Naive thymus-derived CD4-positive, alpha-beta T cell (primary cell): ENCODE measurements around the gene OSBPL1A. TPM values are rescaled to one million over a fixed set of nuclear protein-coding genes. Genes with fewer than 3 reads are reported as not detected.

Experiments
- ATAC-seq: fragments of 150-1000 bp; cut with Tn5 transposase; 2 replicates; pipeline ENCODE4 v1.10.0; 2021; ENCODE audit warnings: mild to moderate bottlenecking, moderate library complexity
- CTCF ChIA-PET: fragments of 350-600 bp; sonication (Branson Sonifier 250); formaldehyde crosslinking; loops from one replicate; lab custom pipeline; 2021; ENCODE audit warnings: antibody characterized with exemption; lab: Charles Lee
- POLR2A ChIA-PET: fragments of 350-600 bp; sonication (Branson Sonifier 250); formaldehyde crosslinking; loops from one replicate; lab custom pipeline; 2021; ENCODE audit warnings: antibody characterized with exemption, inconsistent platforms; lab: Charles Lee
- DNase-seq, 9 donors: peaks; one replicate each; pipeline versions ENCODE4 v3.0.0 to v3.0.0-alpha.2; 2020 to 2022; ENCODE audit warnings: mixed read lengths in 1 of 9
- H3K27ac ChIP-seq: one replicate; pipeline ENCODE4 v1.7.0; 2013; ENCODE audit warnings: mild to moderate bottlenecking, low read depth, low read length, moderate library complexity
- H3K27me3 ChIP-seq, 2 donors: one replicate each; pipeline ENCODE4 v1.7.0; 2013; ENCODE audit warnings: low read length in 2 of 2, mild to moderate bottlenecking in 2 of 2, moderate library complexity in 2 of 2; ENCODE audit not compliant: control insufficient read depth in 2 of 2, insufficient read depth in 2 of 2
- H3K36me3 ChIP-seq, 3 experiments: 1 replicate in 2 of 3; 2 replicates in 1 of 3; pipeline ENCODE4 v1.7.0; 2013; ENCODE audit warnings: low read length in 3 of 3, mild to moderate bottlenecking in 3 of 3, moderate library complexity in 1 of 3; ENCODE audit not compliant: insufficient read depth in 3 of 3, control insufficient read depth in 2 of 3
- H3K4me1 ChIP-seq, 2 donors: one replicate each; pipeline ENCODE4 v1.7.0; 2013; ENCODE audit warnings: low read length in 2 of 2, mild to moderate bottlenecking in 2 of 2, moderate library complexity in 1 of 2; ENCODE audit not compliant: control insufficient read depth in 2 of 2, insufficient read depth in 2 of 2
- H3K4me3 ChIP-seq: 2 replicates; pipeline ENCODE4 v1.7.0; 2013; ENCODE audit warnings: mild to moderate bottlenecking, low read length
- H3K9me3 ChIP-seq, 3 experiments: 1 replicate in 2 of 3; 2 replicates in 1 of 3; pipeline ENCODE4 v1.7.0; 2013; ENCODE audit warnings: low read length in 3 of 3; ENCODE audit not compliant: control insufficient read depth in 2 of 3
- H3K27ac Mint-ChIP-seq, 9 donors: one replicate each; pipeline ENCODE4 v1.8.0; 2020 to 2022; ENCODE audit warnings: mixed read lengths in 9 of 9, mild to moderate bottlenecking in 8 of 9, moderate library complexity in 5 of 9, inconsistent platforms in 2 of 9
- H3K27me3 Mint-ChIP-seq, 5 donors: one replicate each; pipeline ENCODE4 v1.8.0; 2021 to 2022; ENCODE audit warnings: mixed read lengths in 5 of 5, mild to moderate bottlenecking in 1 of 5
- H3K36me3 Mint-ChIP-seq, 5 donors: one replicate each; pipeline ENCODE4 v1.8.0; 2020 to 2022; ENCODE audit warnings: mixed read lengths in 5 of 5, mild to moderate bottlenecking in 3 of 5, inconsistent platforms in 1 of 5
- H3K4me1 Mint-ChIP-seq, 7 donors: one replicate each; pipeline ENCODE4 v1.8.0; 2020 to 2022; ENCODE audit warnings: mixed read lengths in 7 of 7, mild to moderate bottlenecking in 3 of 7, inconsistent platforms in 1 of 7
- H3K4me3 Mint-ChIP-seq, 10 donors: one replicate each; pipeline ENCODE4 v1.8.0; 2020 to 2022; ENCODE audit warnings: mild to moderate bottlenecking in 10 of 10, mixed read lengths in 10 of 10, moderate library complexity in 6 of 10, inconsistent platforms in 2 of 10
- H3K9me3 Mint-ChIP-seq, 11 donors: one replicate each; pipeline ENCODE4 v1.8.0; 2020 to 2022; ENCODE audit warnings: mixed read lengths in 11 of 11, mild to moderate bottlenecking in 4 of 11, inconsistent platforms in 1 of 11, moderate library complexity in 1 of 11
- intact Hi-C, 2 donors: fragments of 100-400 bp; cut with micrococcal nuclease; formaldehyde crosslinking; loops; one replicate each; pipeline ENCODE4 v1.15.1; 2023
- polyA plus RNA-seq, 2 donors: library from polyadenylated mRNA; unstranded; fragments of 300-500 nt; fragmentation: Illumina TruSeq; gene quantifications; one replicate each; pipeline ENCODE4 v1.2.3, GENCODE V29; 2021
- total RNA-seq, 6 experiments: library from RNA in 5 of 6; stranded (reverse) in 5 of 6; gene quantifications; 1 replicate in 5 of 6; 2 replicates in 1 of 6; pipeline ENCODE4 v1.2.3 and lab custom pipeline; 2021 to 2026

Gene OSBPL1A
- total and polyA plus RNA-seq, 7 experiments from 2014 or later: 1.8 to 7.7 (median 3.9) TPM

- intact Hi-C loops: no loop called here
- ChIA-PET CTCF (no interaction called here), POLR2A (no interaction called here)
- Histone ChIP-seq H3K4me3 (no peak overlapping the region), H3K9me3 (no peaks in the 10 kb centered on the region), H3K36me3 (no peaks in the 10 kb centered on the region), H3K27ac (no peak overlapping the region), H3K4me1 (no peaks in the 10 kb centered on the region), H3K27me3 (peaks cover 0 to 6% of the 10 kb centered on the region in 2 donors)
- no peak overlapping the region for H3K27ac Mint-ChIP-seq
- H3K4me3 Mint-ChIP-seq: peak overlapping the region in 8 of 10 donors; percentile 42 to 86 (median 74)
- ATAC-seq (peak; percentile 68), DNase-seq (peak in 2 of 9 donors; percentile 11 to 28)
- peaks cover 0 to 10% (median 5%) of the 10 kb centered on the region in 7 donors for H3K4me1 Mint-ChIP-seq
- peaks cover 0 to 13% (median 4%) of the 10 kb centered on the region in 11 donors for H3K9me3 Mint-ChIP-seq
- H3K27me3 Mint-ChIP-seq: peaks cover 35 to 62% (median 47%) of the 10 kb centered on the region in 5 donors
- peaks cover 0 to 19% (median 0%) of the 10 kb centered on the region in 5 donors for H3K36me3 Mint-ChIP-seq
Measured at GRCh38 chr18:24271381-24272228, 126.0 kb downstream of the OSBPL1A start.

GRCh38 chr18:24270937-24271380 is 126.7 kb downstream of the OSBPL1A start:
- Histone ChIP-seq H3K27me3 (peaks cover 0 to 6% of the 10 kb centered on the region in 2 donors), H3K4me3 (no peak overlapping the region), H3K27ac (no peak overlapping the region), H3K36me3 (no peaks in the 10 kb centered on the region), H3K4me1 (no peaks in the 10 kb centered on the region), H3K9me3 (no peaks in the 10 kb centered on the region)
- intact Hi-C loops: no loop called here
- no peak overlapping the region for H3K27ac Mint-ChIP-seq
- peaks cover 0 to 18% (median 8%) of the 10 kb centered on the region in 11 donors for H3K9me3 Mint-ChIP-seq
- POLR2A ChIA-PET: no interaction called here
- peaks cover 0 to 23% (median 5%) of the 10 kb centered on the region in 5 donors for H3K36me3 Mint-ChIP-seq
- peak overlapping the region in 7 of 10 donors; percentile 1 to 73 (median 18) for H3K4me3 Mint-ChIP-seq
- H3K4me1 Mint-ChIP-seq: peaks cover 0 to 10% (median 5%) of the 10 kb centered on the region in 7 donors
- CTCF ChIA-PET: no interaction called here
- ATAC-seq: no peak
- no peak for DNase-seq
- H3K27me3 Mint-ChIP-seq: peaks cover 35 to 66% (median 47%) of the 10 kb centered on the region in 5 donors

- Histone ChIP-seq H3K27ac (no peak overlapping the region), H3K36me3 (no peaks in the 10 kb centered on the region), H3K27me3 (peaks cover 0 to 6% of the 10 kb centered on the region in 2 donors), H3K4me3 (no peak overlapping the region), H3K9me3 (no peaks in the 10 kb centered on the region), H3K4me1 (no peaks in the 10 kb centered on the region)
- H3K9me3 Mint-ChIP-seq: peaks cover 0 to 18% (median 8%) of the 10 kb centered on the region in 11 donors
- peaks cover 35 to 70% (median 49%) of the 10 kb centered on the region in 5 donors for H3K27me3 Mint-ChIP-seq
- no peak overlapping the region for H3K27ac Mint-ChIP-seq
- H3K4me1 Mint-ChIP-seq: peaks cover 0 to 10% (median 5%) of the 10 kb centered on the region in 7 donors
- ATAC-seq (no peak), DNase-seq (no peak)
- H3K36me3 Mint-ChIP-seq: peaks cover 0 to 29% (median 7%) of the 10 kb centered on the region in 5 donors
- CTCF ChIA-PET: no interaction called here
- POLR2A ChIA-PET: no interaction called here
- H3K4me3 Mint-ChIP-seq: peak overlapping the region in 4 of 10 donors; percentile 1 to 73 (median 16)
- intact Hi-C loops: no loop called here
Measured at GRCh38 chr18:24270358-24270936, 127.2 kb downstream of the OSBPL1A start.

GRCh38 chr18:24268784-24269550 is 128.7 kb downstream of the OSBPL1A start:
- ATAC-seq (no peak), DNase-seq (no peak)
- Mint-ChIP-seq H3K4me3 (no peak overlapping the region), H3K27me3 (peaks cover 26 to 61% (median 36%) of the 10 kb centered on the region in 5 donors), H3K9me3 (peaks cover 0 to 18% (median 8%) of the 10 kb centered on the region in 11 donors), H3K4me1 (peaks cover 0 to 6% (median 5%) of the 10 kb centered on the region in 7 donors), H3K27ac (no peak overlapping the region), H3K36me3 (peaks cover 0 to 18% (median 7%) of the 10 kb centered on the region in 5 donors)
- H3K27me3 ChIP-seq: peaks cover 0 to 6% of the 10 kb centered on the region in 2 donors
- H3K4me3 ChIP-seq: no peak overlapping the region
- no peaks in the 10 kb centered on the region for H3K9me3 ChIP-seq
- intact Hi-C loops: no loop called here
- ChIA-PET CTCF (no interaction called here), POLR2A (no interaction called here)
- H3K36me3 ChIP-seq: no peaks in the 10 kb centered on the region
- H3K4me1 ChIP-seq: no peaks in the 10 kb centered on the region
- no peak overlapping the region for H3K27ac ChIP-seq

GRCh38 chr18:24267878-24268277 is 129.7 kb downstream of the OSBPL1A start:
- Histone ChIP-seq H3K4me3 (no peak overlapping the region), H3K9me3 (no peaks in the 10 kb centered on the region), H3K27me3 (peaks cover 0 to 6% of the 10 kb centered on the region in 2 donors), H3K27ac (no peak overlapping the region), H3K36me3 (no peaks in the 10 kb centered on the region), H3K4me1 (no peaks in the 10 kb centered on the region)
- peaks cover 0 to 18% (median 8%) of the 10 kb centered on the region in 11 donors for H3K9me3 Mint-ChIP-seq
- DNase-seq (no peak), ATAC-seq (no peak)
- no peak overlapping the region for H3K27ac Mint-ChIP-seq
- ChIA-PET POLR2A (no interaction called here), CTCF (no interaction called here)
- peaks cover 15 to 51% (median 27%) of the 10 kb centered on the region in 5 donors for H3K27me3 Mint-ChIP-seq
- no peak overlapping the region for H3K4me3 Mint-ChIP-seq
- peaks cover 0 to 14% (median 7%) of the 10 kb centered on the region in 5 donors for H3K36me3 Mint-ChIP-seq
- intact Hi-C loops: no loop called here
- peaks cover 0 to 6% (median 5%) of the 10 kb centered on the region in 7 donors for H3K4me1 Mint-ChIP-seq

- Mint-ChIP-seq H3K36me3 (peaks cover 0 to 14% (median 7%) of the 10 kb centered on the region in 5 donors), H3K4me3 (no peak overlapping the region), H3K9me3 (peaks cover 0 to 18% (median 8%) of the 10 kb centered on the region in 11 donors), H3K27ac (no peak overlapping the region), H3K4me1 (peaks cover 0 to 2% (median 0%) of the 10 kb centered on the region in 7 donors), H3K27me3 (peaks cover 7 to 40% (median 20%) of the 10 kb centered on the region in 5 donors)
- ATAC-seq (no peak), DNase-seq (no peak)
- Histone ChIP-seq H3K27ac (no peak overlapping the region), H3K4me1 (no peaks in the 10 kb centered on the region), H3K36me3 (no peaks in the 10 kb centered on the region), H3K9me3 (no peaks in the 10 kb centered on the region), H3K4me3 (no peak overlapping the region), H3K27me3 (no peaks in the 10 kb centered on the region)
- ChIA-PET POLR2A (no interaction called here), CTCF (no interaction called here)
- intact Hi-C loops: no loop called here
Measured at GRCh38 chr18:24266131-24266530, 131.5 kb downstream of the OSBPL1A start.
